Measurements from ENCODE around the gene SAP30BP. TPM values are rescaled to one million over a fixed set of nuclear protein-coding genes. Genes with fewer than 3 reads are reported as not detected.

Gene SAP30BP
- total RNA-seq, 8 experiments from 2014 or later, result 52.5 to 106 (median 75.2) TPM

- 13 to 100% (median 67%) methylated on average over 1 to 8 of the region's 33 CpGs; no CpG with 5 or more reads in 7 of the 10 experiments for WGBS, 10 experiments
Measured at GRCh38 chr17:75721463-75722011, 54.4 kb downstream of the SAP30BP start.

GRCh38 chr17:75722076-75722475 lies 54.9 kb downstream of the SAP30BP start:
- ATAC-seq (replicated peaks in 6 of 8), result no peak
- Histone ChIP-seq H3K4me3 (no peak overlapping the region), H3K27ac (no peak overlapping the region), H3K4me1 (replicated peaks in 1 of 2) (no peaks in the 10 kb centered on the region)
- WGBS, 10 experiments, result 48 to 100% (median 84%) methylated on average over 1 to 4 of the region's 5 CpGs; no CpG with 5 or more reads in 2 of the 10 experiments
- in situ Hi-C loops (cut with MboI; ENCODE audit: low pct_unique_long_range_greater_than_20kb in 2 of 9, low sequenced_read_pairs in 9 of 9, unreplicated experiment in 9 of 9), result no loop called here

More at GRCh38 chr17:75721463-75722011, 54.4 kb downstream of the SAP30BP start:
- peak overlapping the region in 1 of 5 donors; percentile 19 for H3K4me3 ChIP-seq
- no peaks in the 10 kb centered on the region for H3K4me1 ChIP-seq (replicated peaks in 1 of 2)
- H3K27ac ChIP-seq, result no peak overlapping the region
- in situ Hi-C loops (cut with MboI; ENCODE audit: low pct_unique_long_range_greater_than_20kb in 2 of 9, low sequenced_read_pairs in 9 of 9, unreplicated experiment in 9 of 9), result no loop called here
- peak; percentile 16 to 75 (median 58) for ATAC-seq (replicated peaks in 6 of 8)

GRCh38 chr17:75722542-75723095 lies 55.5 kb downstream of the SAP30BP start:
- in situ Hi-C loops (cut with MboI; ENCODE audit: low pct_unique_long_range_greater_than_20kb in 2 of 9, low sequenced_read_pairs in 9 of 9, unreplicated experiment in 9 of 9), result no loop called here
- Histone ChIP-seq H3K4me3 (no peak overlapping the region), H3K4me1 (replicated peaks in 1 of 2) (no peaks in the 10 kb centered on the region), H3K27ac (no peak overlapping the region)
- no peak for ATAC-seq (replicated peaks in 6 of 8)
- 77 to 100% (median 94%) methylated on average over 1 to 6 of the region's 9 CpGs; no CpG with 5 or more reads in 7 of the 10 experiments for WGBS, 10 experiments

- ATAC-seq (replicated peaks in 6 of 8), result peak in 3 of 8 experiments; percentile 52 to 81 (median 76)
- Histone ChIP-seq H3K4me1 (replicated peaks in 1 of 2) (no peaks in the 10 kb centered on the region), H3K4me3 (no peak overlapping the region), H3K27ac (no peak overlapping the region)
- in situ Hi-C loops (cut with MboI; ENCODE audit: low pct_unique_long_range_greater_than_20kb in 2 of 9, low sequenced_read_pairs in 9 of 9, unreplicated experiment in 9 of 9), result no loop called here
- WGBS, 10 experiments, result 11 to 90% (median 65%) methylated on average over 1 to 10 of the region's 18 CpGs; no CpG with 5 or more reads in 5 of the 10 experiments
Measured at GRCh38 chr17:75723171-75723930, 56.2 kb downstream of the SAP30BP start.

GRCh38 chr17:75724016-75725003 lies 57.2 kb downstream of the SAP30BP start:
- Histone ChIP-seq H3K27ac (no peak overlapping the region), H3K4me1 (replicated peaks in 1 of 2) (no peaks in the 10 kb centered on the region), H3K4me3 (no peak overlapping the region)
- in situ Hi-C loops (cut with MboI; ENCODE audit: low pct_unique_long_range_greater_than_20kb in 2 of 9, low sequenced_read_pairs in 9 of 9, unreplicated experiment in 9 of 9), result no loop called here
- WGBS, 10 experiments, result 53 to 87% (median 70%) methylated on average over 1 to 9 of the region's 23 CpGs; no CpG with 5 or more reads in 4 of the 10 experiments
- peak in 2 of 8 experiments; percentile 4 to 7 for ATAC-seq (replicated peaks in 6 of 8)

- 60 to 80% (median 76%) methylated on average over 1 to 6 of the region's 7 CpGs; no CpG with 5 or more reads in 4 of the 10 experiments for WGBS, 10 experiments
- no peak for ATAC-seq (replicated peaks in 6 of 8)
- H3K4me1 ChIP-seq (replicated peaks in 1 of 2), result no peaks in the 10 kb centered on the region
- H3K27ac ChIP-seq, result no peak overlapping the region
- no peak overlapping the region for H3K4me3 ChIP-seq
- in situ Hi-C loops (cut with MboI; ENCODE audit: low pct_unique_long_range_greater_than_20kb in 2 of 9, low sequenced_read_pairs in 9 of 9, unreplicated experiment in 9 of 9), result no loop called here
Measured at GRCh38 chr17:75725504-75725903, 58.4 kb downstream of the SAP30BP start.

- WGBS, 10 experiments, result 92% methylated on average over 6 of the region's 18 CpGs; no CpG with 5 or more reads in 9 of the 10 experiments
- in situ Hi-C loops (cut with MboI; ENCODE audit: low pct_unique_long_range_greater_than_20kb in 2 of 9, low sequenced_read_pairs in 9 of 9, unreplicated experiment in 9 of 9), result no loop called here
- ATAC-seq (replicated peaks in 6 of 8), result no peak
- H3K27ac ChIP-seq, result no peak overlapping the region
- no peaks in the 10 kb centered on the region for H3K4me1 ChIP-seq (replicated peaks in 1 of 2)
- H3K4me3 ChIP-seq, result no peak overlapping the region
Measured at GRCh38 chr17:75727391-75727790, 60.3 kb downstream of the SAP30BP start.

GRCh38 chr17:75729351-75729750 lies 62.2 kb downstream of the SAP30BP start:
- in situ Hi-C loops (cut with MboI; ENCODE audit: low pct_unique_long_range_greater_than_20kb in 2 of 9, low sequenced_read_pairs in 9 of 9, unreplicated experiment in 9 of 9), result no loop called here
- H3K4me1 ChIP-seq (replicated peaks in 1 of 2), result no peaks in the 10 kb centered on the region
- 60 to 100% (median 80%) methylated on average over 1 to 3 of the region's 7 CpGs; no CpG with 5 or more reads in 5 of the 10 experiments for WGBS, 10 experiments
- no peak overlapping the region for H3K27ac ChIP-seq
- no peak for ATAC-seq (replicated peaks in 6 of 8)
- no peak overlapping the region for H3K4me3 ChIP-seq

- no peak overlapping the region for H3K27ac ChIP-seq
- WGBS, 10 experiments, result 65 to 92% (median 80%) methylated on average over 2 to 8 of the region's 24 CpGs; no CpG with 5 or more reads in 7 of the 10 experiments
Measured at GRCh38 chr17:75730065-75730464, 62.9 kb downstream of the SAP30BP start.

GRCh38 chr17:75731086-75731715 lies 64.1 kb downstream of the SAP30BP start:
- Histone ChIP-seq H3K4me3 (no peak overlapping the region), H3K4me1 (replicated peaks in 1 of 2) (no peaks in the 10 kb centered on the region), H3K27ac (no peak overlapping the region)
- ATAC-seq (replicated peaks in 6 of 8), result no peak
- WGBS, 10 experiments, result 79 to 100% (median 83%) methylated on average over 1 to 7 of the region's 26 CpGs; no CpG with 5 or more reads in 6 of the 10 experiments
- in situ Hi-C loops (cut with MboI; ENCODE audit: low pct_unique_long_range_greater_than_20kb in 2 of 9, low sequenced_read_pairs in 9 of 9, unreplicated experiment in 9 of 9), result no loop called here

More at GRCh38 chr17:75730065-75730464, 62.9 kb downstream of the SAP30BP start:
- in situ Hi-C loops (cut with MboI; ENCODE audit: low pct_unique_long_range_greater_than_20kb in 2 of 9, low sequenced_read_pairs in 9 of 9, unreplicated experiment in 9 of 9), result no loop called here
- ATAC-seq (replicated peaks in 6 of 8), result no peak
- H3K4me1 ChIP-seq (replicated peaks in 1 of 2), result no peaks in the 10 kb centered on the region
- no peak overlapping the region for H3K4me3 ChIP-seq

GRCh38 chr17:75731716-75732498 lies 64.8 kb downstream of the SAP30BP start:
- 78 to 100% (median 85%) methylated on average over 1 to 12 of the region's 31 CpGs; no CpG with 5 or more reads in 6 of the 10 experiments for whole genome bisulfite sequencing, 10 experiments
- Histone ChIP-seq H3K4me3 (no peak overlapping the region), H3K4me1 (replicated peaks in 1 of 2) (no peaks in the 10 kb centered on the region), H3K27ac (no peak overlapping the region)
- in situ Hi-C loops (cut with MboI; ENCODE audit: low pct_unique_long_range_greater_than_20kb in 2 of 9, low sequenced_read_pairs in 9 of 9, unreplicated experiment in 9 of 9), result no loop called here
- ATAC-seq (replicated peaks in 6 of 8), result no peak
